NCI-H345 treated with DMSO at 0.1 percent for 48 hours (cell line): ENCODE measurements around the gene DLGAP4.

ENCODE experiments used
- DNase-seq: peaks from one replicate; lab custom pipeline; 2025; ENCODE audit not compliant: unreplicated experiment; lab: John Stamatoyannopoulos, UW

DLGAP4 gene

DNA sequence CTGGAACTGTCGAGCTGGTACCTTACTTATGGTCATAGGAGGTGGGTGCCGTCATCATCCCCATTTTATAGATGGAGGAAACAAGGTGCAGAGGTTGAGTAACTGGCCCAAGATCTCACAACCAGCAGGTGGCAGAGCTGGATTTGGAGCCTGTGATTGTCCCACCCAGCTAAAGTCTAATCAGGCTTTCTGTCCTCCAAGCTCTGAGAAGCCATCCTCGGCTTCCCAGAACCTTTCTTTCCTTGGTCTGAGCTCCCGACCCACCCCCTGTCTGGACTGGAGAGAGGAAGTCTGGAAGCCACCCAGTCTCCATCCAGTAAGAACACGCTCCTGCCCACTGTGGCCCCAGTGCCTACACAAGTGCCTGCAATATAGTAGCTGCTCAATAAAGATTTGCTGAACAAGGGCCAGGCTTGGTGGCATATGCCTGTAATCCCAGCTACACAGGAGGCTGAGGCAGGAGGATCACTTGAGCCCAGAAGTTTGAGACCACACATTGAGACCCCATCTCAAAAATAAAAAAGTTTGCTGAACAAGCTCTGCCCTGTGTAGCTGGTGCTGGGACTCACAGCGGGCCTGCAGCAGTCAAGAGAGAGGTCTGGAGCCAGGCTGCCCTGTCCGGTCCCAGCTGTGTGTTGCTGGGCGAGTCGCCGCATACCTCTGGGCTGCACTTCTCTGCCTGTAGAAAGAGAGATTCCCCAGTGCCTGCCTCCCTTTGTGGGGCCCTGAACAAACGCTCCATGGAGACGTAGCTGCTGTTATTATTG is 32.5 kb upstream of the DLGAP4 start:
- no peak for DNase-seq

DNA sequence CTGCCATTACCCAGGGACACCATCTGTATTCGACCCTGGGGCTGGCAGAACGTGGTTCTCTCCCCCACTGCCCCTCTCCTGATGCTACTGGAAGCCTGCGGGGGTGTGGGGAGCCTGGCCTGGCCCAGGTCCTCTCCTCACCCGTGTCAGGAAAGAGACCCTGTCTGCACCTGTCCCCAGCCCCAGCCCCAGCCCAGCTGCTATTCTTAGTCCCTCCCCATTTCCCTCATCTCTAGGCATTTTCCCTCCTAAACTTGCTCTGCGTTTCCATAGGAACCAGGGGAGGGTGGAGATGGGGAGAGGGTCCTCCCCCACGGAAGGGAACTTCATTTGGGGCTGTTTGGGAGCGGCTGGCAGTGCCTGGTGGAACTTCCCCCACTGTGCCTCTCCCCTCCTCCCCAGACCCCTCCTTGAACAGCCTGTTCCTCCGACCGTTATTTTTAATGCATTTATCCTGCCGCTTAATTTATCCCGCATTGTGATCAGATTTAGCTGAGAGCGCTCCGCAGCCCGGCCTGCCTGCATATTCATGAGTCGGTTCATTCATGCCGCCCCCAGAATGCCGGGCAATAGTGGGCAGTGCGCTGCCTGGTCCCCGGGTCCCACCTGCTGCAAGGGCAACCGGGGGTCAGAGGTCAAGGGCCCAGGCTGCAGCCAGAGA is 31.8 kb upstream of the DLGAP4 start:
- no peak for DNase-seq

DNA sequence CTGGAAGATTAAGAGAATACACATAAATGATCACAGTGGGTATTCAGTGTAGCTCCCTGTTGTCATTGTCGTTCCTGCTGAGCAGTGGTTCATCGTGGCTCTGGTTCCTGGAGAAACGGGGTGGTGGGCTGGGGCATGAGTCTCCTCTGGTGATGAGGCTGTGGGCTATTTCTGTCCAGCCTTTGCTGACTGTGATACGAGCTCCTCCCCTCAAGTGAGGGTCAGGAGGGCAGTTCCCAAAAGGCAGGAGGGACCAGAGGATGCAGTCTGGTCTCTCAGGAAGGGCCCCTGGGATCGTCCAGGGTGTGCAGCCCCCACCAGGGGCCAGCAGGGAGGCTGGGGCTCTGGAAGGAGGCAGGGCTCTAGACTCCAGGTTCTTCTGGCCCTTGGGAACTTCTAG is 31.1 kb upstream of the DLGAP4 start:
- no peak for DNase-seq

DNA sequence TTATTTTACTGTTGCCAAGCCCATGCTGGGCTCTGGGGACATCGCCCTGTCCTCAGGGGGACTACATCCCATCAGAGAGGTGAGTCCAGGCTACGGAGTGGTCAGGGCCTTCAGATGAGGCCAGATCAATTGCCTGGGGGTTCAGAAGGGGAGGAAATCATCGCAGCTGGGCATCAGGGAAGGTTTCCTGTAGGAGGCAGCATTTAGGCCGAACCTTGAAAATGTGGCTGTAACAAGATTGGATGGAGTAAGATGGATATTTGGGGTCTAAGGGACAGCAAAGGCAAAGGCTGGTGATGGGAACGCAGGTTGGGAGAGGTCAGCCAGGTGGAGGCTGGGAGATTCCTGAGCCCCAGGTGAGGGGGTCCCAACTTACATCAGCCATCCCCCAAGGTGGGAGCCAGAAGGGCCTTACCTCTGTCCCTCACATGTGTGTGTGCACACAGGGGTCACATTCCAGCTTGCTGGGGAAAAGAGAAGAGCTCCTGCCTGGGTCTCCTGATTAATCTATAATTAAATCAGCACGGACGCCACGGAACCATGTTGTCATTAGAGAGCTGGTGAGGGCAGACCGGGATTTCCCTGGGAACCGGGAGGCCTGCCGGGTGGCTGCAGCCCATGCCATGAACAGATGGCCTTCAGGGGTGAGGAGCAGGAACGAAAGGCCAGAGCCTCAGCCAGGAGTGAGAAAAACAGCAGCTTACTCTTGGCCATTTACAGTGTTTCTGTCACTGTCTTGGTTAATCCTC is 30.5 kb upstream of the DLGAP4 start:
- no peak for DNase-seq

DNA sequence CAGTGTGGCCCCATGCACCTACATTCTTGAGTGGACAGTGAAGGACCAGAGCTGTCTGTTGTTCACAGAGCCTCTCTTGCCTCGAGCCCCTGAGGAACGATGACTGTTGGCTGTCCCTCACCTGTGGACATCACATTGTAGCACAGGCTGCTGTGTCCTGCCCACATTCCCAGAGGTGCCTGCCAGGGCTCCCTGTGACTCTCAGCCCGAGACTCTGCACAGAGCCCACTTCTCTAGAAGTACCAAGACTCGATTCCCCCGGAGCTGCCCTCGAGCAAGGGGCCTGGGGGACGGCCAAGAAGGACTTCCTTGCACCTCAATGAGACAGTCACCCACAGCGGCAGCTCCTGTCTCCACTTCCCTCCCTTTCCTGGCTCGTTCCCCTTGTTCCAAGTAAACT is 28.6 kb upstream of the DLGAP4 start:
- no peak for DNase-seq

DNA sequence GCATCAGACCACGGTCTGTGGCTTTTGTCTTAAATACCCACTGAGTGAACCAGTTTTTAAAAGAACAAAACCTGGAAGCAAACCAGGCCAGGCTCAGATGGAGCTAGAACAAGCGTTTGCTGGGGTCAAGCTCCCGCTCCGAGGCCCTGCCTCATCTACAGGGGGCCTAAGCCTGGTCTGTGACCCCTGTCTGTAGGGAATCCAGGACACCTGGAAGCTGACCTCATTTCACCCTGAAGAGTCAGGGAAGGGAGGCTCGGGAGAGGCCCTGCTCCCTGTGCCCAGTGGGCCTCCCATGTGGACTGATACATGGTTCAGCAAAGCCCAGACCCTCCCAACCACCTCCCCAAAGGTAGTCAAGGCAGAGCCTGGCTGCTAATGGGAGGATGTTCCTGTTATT is 26.8 kb upstream of the DLGAP4 start:
- DNase-seq = no peak

DNA sequence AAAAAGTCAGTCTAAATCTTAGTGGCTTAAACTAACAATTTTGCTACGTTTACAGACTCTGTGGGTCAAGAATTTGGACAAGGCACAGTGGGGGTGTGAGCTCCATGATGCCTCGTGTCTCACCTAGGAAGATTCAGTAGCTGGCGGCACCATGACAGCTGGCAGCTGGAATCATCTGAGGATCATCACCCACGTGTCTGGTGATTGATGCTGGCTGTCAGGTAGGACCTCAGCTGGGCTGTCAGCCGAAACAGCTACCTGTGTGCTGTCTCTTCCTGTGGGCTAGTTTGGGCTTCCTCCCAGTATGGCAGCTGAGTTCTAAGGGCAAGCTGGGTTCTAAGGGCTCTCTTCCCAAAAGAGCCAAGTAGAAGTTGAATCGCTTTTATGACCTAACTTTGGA is 26.4 kb upstream of the DLGAP4 start:
- no peak for DNase-seq

DNA sequence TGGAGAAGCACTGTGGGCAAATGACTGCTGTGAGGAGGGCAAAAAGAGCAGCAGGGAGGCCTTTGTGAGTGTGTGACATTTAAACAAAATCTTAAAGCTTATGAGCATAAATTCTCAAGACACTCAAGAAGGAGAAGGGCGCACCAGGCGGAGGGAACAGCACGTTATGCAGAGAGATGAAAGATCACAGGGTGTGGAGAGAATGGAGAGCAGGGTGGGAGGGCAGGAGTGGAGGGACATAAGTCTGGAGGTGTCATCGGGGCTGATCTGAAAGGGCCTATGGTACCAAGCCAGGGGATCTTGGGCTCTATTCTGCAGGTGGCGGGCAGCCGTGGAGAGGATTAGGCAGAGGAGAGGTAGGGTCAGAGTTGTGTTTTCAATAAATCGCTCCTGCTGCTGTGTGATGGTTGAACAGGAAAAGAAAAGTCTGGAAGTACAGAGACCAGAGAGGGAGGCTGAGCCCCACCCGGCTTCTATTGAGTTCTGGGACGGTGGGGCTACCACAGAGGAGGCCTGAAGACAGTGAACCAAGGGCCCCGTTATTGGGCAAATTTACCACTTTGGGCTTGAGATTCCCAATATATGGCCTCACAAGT is 24.3 kb upstream of the DLGAP4 start:
- DNase-seq = no peak

DNA sequence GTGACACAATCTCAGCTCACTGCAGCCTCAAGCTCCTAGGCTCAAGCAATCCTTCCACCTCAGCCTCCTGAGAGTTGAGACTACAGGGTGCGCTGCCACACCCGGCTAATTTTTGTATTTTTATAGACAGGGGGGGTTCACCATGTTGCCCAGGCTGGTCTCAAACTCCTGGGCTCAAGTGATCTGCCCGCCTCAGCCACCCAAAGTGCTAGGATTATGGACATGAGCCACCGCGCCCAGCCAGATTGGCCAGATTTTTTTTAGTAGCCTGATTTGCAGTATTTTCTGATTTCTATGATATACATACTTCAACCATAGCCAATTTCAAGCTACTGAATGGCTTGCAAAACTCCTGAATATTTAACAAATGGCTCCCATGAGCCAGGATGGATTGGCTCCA is 21.4 kb upstream of the DLGAP4 start:
- DNase-seq = no peak

DNA sequence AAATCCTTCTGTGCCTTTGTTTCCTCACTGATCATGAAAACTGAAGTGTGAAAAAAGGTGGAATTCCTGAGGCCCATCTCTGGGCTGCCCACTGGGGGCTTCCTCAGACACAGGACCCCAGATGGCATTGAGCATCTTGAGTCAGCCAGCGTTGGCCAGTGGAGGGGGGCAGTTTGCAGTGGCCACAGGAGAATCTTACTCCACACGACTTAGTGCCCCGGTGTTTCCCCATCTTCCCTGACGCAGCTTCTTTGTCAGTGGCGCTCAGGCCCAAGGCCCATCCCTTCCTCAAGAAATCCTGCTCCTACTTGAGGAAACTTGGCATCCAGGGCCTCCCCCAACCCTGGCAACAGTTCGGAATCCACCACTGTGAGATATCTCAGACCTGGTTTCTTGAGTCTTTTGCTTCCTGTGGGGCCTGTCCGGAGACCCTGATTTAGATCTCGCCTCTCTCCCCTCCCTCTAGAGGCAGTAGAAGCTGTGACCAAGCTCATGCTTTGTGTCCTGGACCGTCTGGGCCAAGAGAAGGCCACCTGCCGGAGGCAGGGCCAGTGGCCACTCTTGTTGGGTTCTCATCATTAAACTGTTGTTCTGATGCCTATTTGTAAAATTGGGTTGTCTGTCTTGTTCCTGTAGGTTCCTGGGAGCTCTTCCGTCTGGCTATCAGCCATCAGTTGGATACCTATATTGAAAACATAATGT is 20.2 kb upstream of the DLGAP4 start:
- DNase-seq = no peak

DNA sequence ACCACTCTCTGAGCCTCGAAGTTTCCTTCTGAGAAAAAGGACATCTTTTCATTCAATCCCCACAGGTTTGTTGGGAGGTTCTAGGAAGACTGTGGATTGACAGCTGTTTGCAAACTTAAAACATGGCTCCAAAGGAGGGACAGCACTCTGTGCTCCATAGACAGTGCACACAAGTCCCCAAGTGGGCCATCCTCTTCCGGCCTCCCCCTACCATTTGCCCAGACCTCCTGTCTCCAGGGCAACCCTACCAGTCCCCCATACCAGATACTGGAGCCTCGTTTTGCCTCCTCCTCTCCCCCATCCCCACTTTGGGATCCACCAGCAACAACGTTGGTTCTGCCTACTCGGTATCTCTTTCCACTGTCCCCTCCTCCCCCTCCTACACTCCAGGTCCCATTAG is 8.5 kb upstream of the DLGAP4 start:
- DNase-seq = no peak

DNA sequence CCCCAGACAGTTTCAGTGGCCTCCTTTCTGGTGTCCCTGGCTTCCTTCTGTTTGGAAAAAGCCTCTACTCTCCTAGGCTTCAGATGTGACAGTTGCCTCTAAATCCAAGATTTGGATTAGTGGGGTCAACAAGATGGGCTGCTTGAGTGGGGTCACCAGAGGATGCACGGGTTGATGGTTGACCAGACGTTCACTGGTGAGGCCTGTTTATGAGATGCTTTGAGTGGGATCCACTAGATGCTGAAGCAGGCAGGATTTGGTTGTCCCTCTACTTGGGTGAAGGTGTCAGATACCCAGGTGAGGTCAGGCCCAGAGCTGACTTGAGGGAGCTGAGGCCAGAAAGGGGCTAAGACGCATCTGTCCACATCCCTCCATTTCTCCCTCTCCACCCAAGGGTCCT is 8.1 kb upstream of the DLGAP4 start:
- no peak for DNase-seq

DNA sequence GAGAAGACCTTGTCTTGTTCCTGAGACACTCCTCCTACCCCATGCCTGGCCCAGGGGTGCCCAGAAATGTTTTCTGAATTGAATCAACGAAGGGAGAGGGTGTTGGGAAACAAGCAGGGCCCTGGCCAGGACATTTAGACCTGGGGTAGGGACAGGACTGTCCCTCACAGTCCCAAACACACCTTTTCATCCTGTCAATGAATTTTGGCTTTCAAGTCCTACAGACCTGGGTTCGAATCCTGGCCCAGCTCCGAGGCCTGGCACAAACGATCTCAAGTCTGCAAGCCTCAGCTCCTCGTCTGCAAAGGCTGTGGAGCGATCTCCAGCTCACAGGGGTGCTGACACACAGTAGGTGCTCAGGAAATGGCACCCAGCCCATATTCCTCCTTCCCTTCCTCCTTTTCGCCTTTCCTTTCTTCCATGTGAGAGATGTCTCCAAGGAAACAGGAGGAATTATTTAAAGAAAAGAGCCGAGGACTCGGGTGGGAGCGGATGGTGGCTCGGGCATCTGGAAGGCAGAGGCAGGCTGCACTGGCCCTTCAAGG is 7.3 kb upstream of the DLGAP4 start:
- DNase-seq = no peak

DNA sequence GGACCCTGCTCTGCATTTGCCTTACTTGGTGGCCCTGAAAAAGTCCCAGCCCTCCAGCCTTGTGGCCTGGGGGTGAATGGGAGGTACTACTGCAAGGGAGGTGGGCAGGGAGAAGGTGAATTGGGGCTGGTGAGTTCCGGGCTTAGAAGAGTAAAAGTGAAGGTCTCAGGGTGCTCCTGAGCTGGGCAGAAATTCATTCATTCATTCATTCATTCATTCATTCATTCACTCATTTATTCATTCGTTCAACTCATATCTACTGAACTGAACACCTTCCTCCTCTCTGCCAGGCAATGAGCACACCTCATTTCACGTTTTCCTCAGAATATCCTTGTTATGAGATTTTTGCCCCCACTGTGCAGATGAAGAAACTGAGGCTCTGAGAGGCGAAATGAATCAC is 6.7 kb upstream of the DLGAP4 start:
- no peak for DNase-seq

DNA sequence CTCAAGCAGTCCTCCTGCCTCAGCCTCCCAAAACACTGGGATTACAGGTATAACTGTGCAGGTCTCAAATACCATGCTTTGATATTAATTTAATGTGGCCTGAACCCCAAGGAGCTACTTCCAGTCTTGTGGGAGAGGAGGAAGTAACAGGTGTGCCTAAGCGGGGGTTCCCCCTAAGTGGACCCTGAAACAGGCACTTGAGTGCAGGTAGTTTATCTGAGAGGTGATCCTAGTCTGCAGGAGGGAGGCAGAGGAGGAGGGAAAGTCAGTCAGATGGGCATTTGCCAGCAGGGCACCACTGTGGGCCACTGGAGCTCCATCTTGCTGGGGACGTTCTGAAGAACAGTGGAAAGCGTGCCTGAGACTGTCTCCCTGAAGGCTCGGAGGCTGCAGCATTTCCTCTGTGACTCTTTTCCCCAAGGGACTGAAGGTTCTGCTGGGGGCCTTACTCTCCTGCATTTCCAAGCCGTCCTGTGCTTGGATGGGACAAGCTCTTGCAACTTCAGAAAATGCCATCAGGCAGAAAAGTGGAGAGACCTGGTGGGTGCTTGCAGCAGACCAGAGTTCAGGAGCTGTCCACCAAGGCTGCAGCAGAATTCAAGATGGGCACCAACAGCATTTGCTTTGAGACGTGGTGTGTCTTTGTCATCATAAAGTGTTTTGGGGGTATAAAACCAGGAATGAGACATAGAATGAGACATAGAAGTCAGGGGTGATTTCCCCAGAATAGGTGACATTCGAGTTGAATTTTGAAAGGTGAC is 4.6 kb upstream of the DLGAP4 start:
- DNase-seq = no peak

DNA sequence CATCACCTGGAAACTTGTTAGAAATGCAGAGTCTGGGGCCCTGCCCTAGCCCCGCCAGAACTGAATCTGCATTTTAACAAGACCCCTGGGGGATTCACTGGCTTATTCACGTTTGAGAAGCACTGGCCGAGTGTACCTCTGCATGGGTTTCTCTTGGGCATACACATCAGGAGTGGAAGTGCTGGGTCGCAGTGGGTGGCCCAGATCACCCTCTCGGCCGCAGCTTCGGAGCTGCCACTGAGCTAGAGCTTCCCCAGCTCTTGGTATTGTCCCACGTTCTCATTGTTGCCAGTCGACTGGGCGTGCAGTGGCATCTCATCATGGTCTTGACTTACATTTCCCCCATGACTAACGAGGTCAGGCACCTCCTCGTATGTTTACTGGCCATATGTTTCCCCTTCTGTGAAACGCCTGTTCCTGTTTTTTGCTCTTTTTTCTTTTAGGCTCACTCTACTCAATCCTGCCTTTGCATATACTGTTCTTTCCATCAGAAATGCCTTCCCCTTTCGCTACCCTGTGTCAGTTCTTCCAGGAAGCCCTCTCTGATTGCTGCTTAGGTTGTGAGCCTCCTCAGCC is 3.0 kb upstream of the DLGAP4 start:
- no peak for DNase-seq

DNA sequence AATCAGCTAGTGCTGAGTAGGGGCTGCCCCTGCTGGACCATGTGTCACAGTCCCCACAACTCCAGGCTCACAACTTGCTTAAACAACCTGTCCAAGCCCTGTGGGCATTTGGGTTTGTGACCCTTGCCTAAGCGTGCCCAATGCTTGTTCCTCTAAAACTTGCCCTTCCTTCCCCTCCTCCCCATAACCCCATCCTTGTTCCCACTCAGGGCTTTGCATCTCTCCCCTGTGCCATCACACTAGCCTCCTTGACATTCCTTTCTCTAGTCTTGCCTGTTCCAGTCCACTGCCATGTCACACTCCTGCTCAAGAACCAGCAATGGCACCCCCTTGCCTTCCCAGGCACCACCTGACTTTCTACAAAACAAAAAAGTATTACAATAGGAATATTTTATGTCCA is 2.3 kb upstream of the DLGAP4 start:
- DNase-seq = no peak

DNA sequence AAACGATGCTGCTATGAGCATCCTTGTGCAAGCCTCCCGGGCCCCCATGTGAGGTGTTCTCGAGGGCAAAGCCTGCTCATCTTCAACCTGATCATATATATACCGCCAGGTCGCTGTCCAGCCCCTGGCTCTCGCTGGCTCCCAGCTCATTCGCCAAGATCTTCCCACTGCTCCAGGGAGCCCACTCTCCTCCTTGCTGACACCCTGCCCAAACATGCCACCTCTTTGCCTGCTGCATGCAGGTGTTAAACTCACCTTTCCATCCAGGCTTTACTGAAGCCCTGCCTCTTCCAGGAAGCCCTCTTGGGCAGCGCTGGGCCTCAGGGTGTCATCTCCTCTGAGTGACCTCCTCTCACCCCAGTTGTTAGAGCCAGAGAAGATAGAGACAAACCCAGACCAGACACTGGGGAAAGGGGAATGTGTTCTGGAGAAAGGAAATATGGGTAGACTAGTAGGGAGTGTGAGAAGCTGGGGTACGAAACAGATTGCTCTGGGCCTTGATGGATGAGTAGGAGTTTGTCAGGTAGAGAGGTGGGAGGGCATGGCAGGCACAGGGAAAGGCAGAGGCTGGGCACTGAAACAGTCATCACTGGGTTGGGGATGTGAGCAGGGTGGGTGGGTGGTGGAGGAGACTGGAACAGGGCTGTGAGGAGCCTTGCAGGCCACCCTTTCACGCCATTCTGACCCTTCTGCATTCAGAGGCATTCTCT is 1.2 kb upstream of the DLGAP4 start:
- DNase-seq = no peak
